ENCODE measurements around the gene FYCO1. TPM values are rescaled to one million over a fixed set of nuclear protein-coding genes. Genes with fewer than 3 reads are reported as not detected.
A peak's percentile ranks its signal among the peaks of the same experiment; 100 is the strongest.

Gene FYCO1
- total RNA-seq, 4 donors from 2014 or later = 45.3 to 64.5 (median 53.7) TPM

- peaks cover 79% of the 10 kb centered on the region for H3K36me3 ChIP-seq
- 85% methylated on average over 2 of the region's 2 CpGs for WGBS
- H3K9me3 ChIP-seq = no peaks in the 10 kb centered on the region
- no peak for DNase-seq (ENCODE audit: low spot score in 2 of 2)
- H3K4me1 ChIP-seq = no peaks in the 10 kb centered on the region
- H3K27ac ChIP-seq = no peak overlapping the region
- no peak overlapping the region for H3K4me3 ChIP-seq
- no peak for TF ChIP-seq CTCF (IDR thresholded peaks at IDR 0.05)
- no peak for TF ChIP-seq POLR2AphosphoS5 (IDR thresholded peaks at IDR 0.05)
- TF ChIP-seq EP300 (IDR thresholded peaks at IDR 0.05) = no peak
- TF ChIP-seq POLR2A (IDR thresholded peaks at IDR 0.05) = no peak
- H3K27me3 ChIP-seq = no peaks in the 10 kb centered on the region
Measured at GRCh38 chr3:45927881-45928280, 67.7 kb downstream of the FYCO1 start.

- 58% methylated on average over 2 of the region's 3 CpGs for WGBS
- H3K4me3 ChIP-seq = no peak overlapping the region
- no peak overlapping the region for H3K27ac ChIP-seq
- no peaks in the 10 kb centered on the region for H3K9me3 ChIP-seq
- no peaks in the 10 kb centered on the region for H3K27me3 ChIP-seq
- DNase-seq (ENCODE audit: low spot score in 2 of 2) = no peak
- TF ChIP-seq CTCF (IDR thresholded peaks at IDR 0.05) (no peak), EP300 (IDR thresholded peaks at IDR 0.05) (no peak), POLR2A (IDR thresholded peaks at IDR 0.05) (no peak), POLR2AphosphoS5 (IDR thresholded peaks at IDR 0.05) (no peak)
- H3K4me1 ChIP-seq = no peaks in the 10 kb centered on the region
- H3K36me3 ChIP-seq = peaks cover 77% of the 10 kb centered on the region
Measured at GRCh38 chr3:45923755-45924154, 71.9 kb downstream of the FYCO1 start.

- TF ChIP-seq POLR2A (IDR thresholded peaks at IDR 0.05) (no peak), EP300 (IDR thresholded peaks at IDR 0.05) (no peak), CTCF (IDR thresholded peaks at IDR 0.05) (no peak), POLR2AphosphoS5 (IDR thresholded peaks at IDR 0.05) (no peak)
- WGBS = 97% methylated on average over 4 of the region's 4 CpGs
Measured at GRCh38 chr3:45922950-45923590, 72.6 kb downstream of the FYCO1 start.

GRCh38 chr3:45922039-45922326, 73.6 kb downstream of the FYCO1 start:
- Histone ChIP-seq H3K9me3 (no peaks in the 10 kb centered on the region), H3K27me3 (no peaks in the 10 kb centered on the region), H3K36me3 (peaks cover 65% of the 10 kb centered on the region), H3K4me3 (no peak overlapping the region), H3K4me1 (no peaks in the 10 kb centered on the region), H3K27ac (no peak overlapping the region)
- DNase-seq (ENCODE audit: low spot score in 2 of 2) = no peak
- TF ChIP-seq POLR2A (IDR thresholded peaks at IDR 0.05) = no peak
- no peak for TF ChIP-seq EP300 (IDR thresholded peaks at IDR 0.05)
- no peak for TF ChIP-seq POLR2AphosphoS5 (IDR thresholded peaks at IDR 0.05)
- TF ChIP-seq CTCF (IDR thresholded peaks at IDR 0.05) = no peak
- 100% methylated on average over 2 of the region's 3 CpGs for WGBS

More at GRCh38 chr3:45922950-45923590, 72.6 kb downstream of the FYCO1 start:
- H3K27ac ChIP-seq = no peak overlapping the region
- no peaks in the 10 kb centered on the region for H3K27me3 ChIP-seq
- no peak overlapping the region for H3K4me3 ChIP-seq
- H3K4me1 ChIP-seq = no peaks in the 10 kb centered on the region
- no peaks in the 10 kb centered on the region for H3K9me3 ChIP-seq
- H3K36me3 ChIP-seq = peaks cover 72% of the 10 kb centered on the region
- no peak for DNase-seq (ENCODE audit: low spot score in 2 of 2)

- TF ChIP-seq EP300 (IDR thresholded peaks at IDR 0.05) (no peak), POLR2A (IDR thresholded peaks at IDR 0.05) (no peak)
- H3K9me3 ChIP-seq = no peaks in the 10 kb centered on the region
- no peaks in the 10 kb centered on the region for H3K27me3 ChIP-seq
- DNase-seq (ENCODE audit: low spot score in 2 of 2) = peak in 1 of 2 donors; percentile 40
- peaks cover 3% of the 10 kb centered on the region for H3K4me1 ChIP-seq
- H3K4me3 ChIP-seq = no peak overlapping the region
- 91% methylated on average over 13 of the region's 14 CpGs for WGBS
- no peak overlapping the region for H3K27ac ChIP-seq
- H3K36me3 ChIP-seq = peaks cover 65% of the 10 kb centered on the region
Measured at GRCh38 chr3:45921158-45922038, 74.2 kb downstream of the FYCO1 start.
